ENCODE results near the gene PTPN7. TPM values are rescaled to one million over a fixed set of nuclear protein-coding genes. Genes with fewer than 3 reads are reported as not detected.

The PTPN7 gene
- total and polyA plus RNA-seq, 4 donors = 0.75 to 7.0 (median 1.7) TPM

DNA sequence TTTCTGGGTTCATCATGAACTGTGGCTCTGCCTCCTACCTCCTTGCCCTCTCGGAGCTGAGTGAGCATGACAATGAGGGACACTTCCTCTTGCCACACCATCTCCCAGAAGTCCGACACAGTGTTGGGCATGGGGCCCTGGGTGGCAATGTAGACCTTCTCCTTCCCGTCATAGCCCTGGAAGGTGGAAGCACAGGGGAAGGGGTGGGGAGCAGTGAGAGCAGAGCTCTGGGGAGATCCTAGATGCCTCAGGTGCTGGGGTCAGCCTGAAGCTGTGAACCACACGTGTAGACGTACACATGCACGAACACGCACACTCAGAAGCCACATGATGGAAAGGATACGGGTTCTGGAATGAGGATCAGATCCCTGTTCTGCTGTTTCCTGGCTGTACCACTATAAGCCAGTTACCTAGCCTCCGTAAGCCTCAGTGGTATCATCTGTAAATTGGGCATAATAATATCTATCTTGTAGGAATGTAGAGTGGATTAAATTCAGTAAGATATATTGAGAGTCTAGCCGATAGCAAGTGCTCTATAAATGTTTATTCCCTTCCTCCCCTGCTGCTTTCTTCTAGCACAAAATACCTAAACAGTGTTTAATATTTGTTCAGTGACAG, 6.1 kb downstream of the PTPN7 start:
- WGBS = 93% methylated on average over 10 of the region's 10 CpGs
- no peak overlapping the region for H3K4me3 ChIP-seq (ENCODE audit: low read depth in 1 of 3, low read length in 3 of 3)
- no peak overlapping the region for H3K9ac ChIP-seq (ENCODE audit: low read depth in 1 of 2, low read length in 2 of 2)
- TF ChIP-seq, protein P1, sequence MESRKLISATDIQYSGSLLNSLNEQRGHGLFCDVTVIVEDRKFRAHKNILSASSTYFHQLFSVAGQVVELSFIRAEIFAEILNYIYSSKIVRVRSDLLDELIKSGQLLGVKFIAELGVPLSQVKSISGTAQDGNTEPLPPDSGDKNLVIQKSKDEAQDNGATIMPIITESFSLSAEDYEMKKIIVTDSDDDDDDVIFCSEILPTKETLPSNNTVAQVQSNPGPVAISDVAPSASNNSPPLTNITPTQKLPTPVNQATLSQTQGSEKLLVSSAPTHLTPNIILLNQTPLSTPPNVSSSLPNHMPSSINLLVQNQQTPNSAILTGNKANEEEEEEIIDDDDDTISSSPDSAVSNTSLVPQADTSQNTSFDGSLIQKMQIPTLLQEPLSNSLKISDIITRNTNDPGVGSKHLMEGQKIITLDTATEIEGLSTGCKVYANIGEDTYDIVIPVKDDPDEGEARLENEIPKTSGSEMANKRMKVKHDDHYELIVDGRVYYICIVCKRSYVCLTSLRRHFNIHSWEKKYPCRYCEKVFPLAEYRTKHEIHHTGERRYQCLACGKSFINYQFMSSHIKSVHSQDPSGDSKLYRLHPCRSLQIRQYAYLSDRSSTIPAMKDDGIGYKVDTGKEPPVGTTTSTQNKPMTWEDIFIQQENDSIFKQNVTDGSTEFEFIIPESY (IDR thresholded peaks at IDR 0.05) = no peak
- H3K36me3 ChIP-seq (ENCODE audit: control insufficient read depth in 4 of 4, insufficient read depth in 3 of 4, low read depth in 1 of 4, low read length in 3 of 4) = no peaks in the 10 kb centered on the region
- H3K9me3 ChIP-seq (ENCODE audit: control insufficient read depth in 4 of 4, low read length in 3 of 4) = no peaks in the 10 kb centered on the region
- H3K27ac ChIP-seq (ENCODE audit: low read depth in 1 of 2, low read length in 2 of 2) = no peak overlapping the region
- no peaks in the 10 kb centered on the region for H3K27me3 ChIP-seq (ENCODE audit: control insufficient read depth in 4 of 4, insufficient read depth in 4 of 4, low read length in 3 of 4)
- no peak for DNase-seq (ENCODE audit: low spot score)
- H3K4me1 ChIP-seq (ENCODE audit: control insufficient read depth in 4 of 4, insufficient read depth in 4 of 4, low read length in 3 of 4) = peaks cover 0 to 7% (median under 1%) of the 10 kb centered on the region in 4 donors

DNA sequence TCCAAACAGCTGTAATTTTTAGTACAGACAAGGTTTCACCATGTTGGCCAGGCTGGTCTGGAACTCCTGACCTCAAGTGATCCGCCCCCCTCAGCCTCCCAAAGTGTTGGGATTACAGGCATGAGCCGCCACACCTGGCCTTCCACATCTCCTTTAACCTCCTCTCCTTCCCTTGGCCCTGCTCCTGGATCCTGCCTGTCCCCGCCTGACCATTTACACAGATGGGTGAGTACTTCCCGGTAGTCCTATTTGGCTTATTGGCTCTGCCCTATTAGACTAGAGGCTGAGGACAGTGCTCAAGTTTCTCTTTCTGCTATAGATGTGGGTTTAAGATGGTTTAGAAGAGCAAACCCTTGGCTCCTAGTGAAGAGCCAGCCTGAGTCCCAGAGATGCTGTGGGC, 7.1 kb downstream of the PTPN7 start:
- H3K4me1 ChIP-seq (ENCODE audit: control insufficient read depth in 4 of 4, insufficient read depth in 4 of 4, low read length in 3 of 4) = peaks cover 0 to 7% (median under 1%) of the 10 kb centered on the region in 4 donors
- H3K9me3 ChIP-seq (ENCODE audit: control insufficient read depth in 4 of 4, low read length in 3 of 4) = no peaks in the 10 kb centered on the region
- no peaks in the 10 kb centered on the region for H3K36me3 ChIP-seq (ENCODE audit: control insufficient read depth in 4 of 4, insufficient read depth in 3 of 4, low read depth in 1 of 4, low read length in 3 of 4)
- H3K9ac ChIP-seq (ENCODE audit: low read depth in 1 of 2, low read length in 2 of 2) = no peak overlapping the region
- TF ChIP-seq TAF1 (conservative IDR thresholded peaks at IDR 0.05) (no peak), FOXA2 (IDR thresholded peaks at IDR 0.05) (no peak), FOXA1 (IDR thresholded peaks at IDR 0.05) (no peak), JUND (IDR thresholded peaks at IDR 0.05) (no peak), RXRA (IDR thresholded peaks at IDR 0.05) (no peak), HNF4A (conservative IDR thresholded peaks at IDR 0.05) (no peak), YY1 (IDR thresholded peaks at IDR 0.05) (no peak), HNF4G (IDR thresholded peaks at IDR 0.05) (no peak), EGR1 (IDR thresholded peaks at IDR 0.05; ENCODE audit: low read depth in 2 of 2) (no peak), GABPA (IDR thresholded peaks at IDR 0.05 in 1 of 2, conservative IDR thresholded peaks at IDR 0.05 in 1 of 2) (no peak), NR2F2 (IDR thresholded peaks at IDR 0.05) (no peak), SP1 (IDR thresholded peaks at IDR 0.05) (no peak)
- TF ChIP-seq, protein P1 (IDR thresholded peaks at IDR 0.05) = no peak
- TF ChIP-seq, protein P2, sequence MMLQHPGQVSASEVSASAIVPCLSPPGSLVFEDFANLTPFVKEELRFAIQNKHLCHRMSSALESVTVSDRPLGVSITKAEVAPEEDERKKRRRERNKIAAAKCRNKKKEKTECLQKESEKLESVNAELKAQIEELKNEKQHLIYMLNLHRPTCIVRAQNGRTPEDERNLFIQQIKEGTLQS (IDR thresholded peaks at IDR 0.05) = no peak
- TF ChIP-seq, protein P3, sequence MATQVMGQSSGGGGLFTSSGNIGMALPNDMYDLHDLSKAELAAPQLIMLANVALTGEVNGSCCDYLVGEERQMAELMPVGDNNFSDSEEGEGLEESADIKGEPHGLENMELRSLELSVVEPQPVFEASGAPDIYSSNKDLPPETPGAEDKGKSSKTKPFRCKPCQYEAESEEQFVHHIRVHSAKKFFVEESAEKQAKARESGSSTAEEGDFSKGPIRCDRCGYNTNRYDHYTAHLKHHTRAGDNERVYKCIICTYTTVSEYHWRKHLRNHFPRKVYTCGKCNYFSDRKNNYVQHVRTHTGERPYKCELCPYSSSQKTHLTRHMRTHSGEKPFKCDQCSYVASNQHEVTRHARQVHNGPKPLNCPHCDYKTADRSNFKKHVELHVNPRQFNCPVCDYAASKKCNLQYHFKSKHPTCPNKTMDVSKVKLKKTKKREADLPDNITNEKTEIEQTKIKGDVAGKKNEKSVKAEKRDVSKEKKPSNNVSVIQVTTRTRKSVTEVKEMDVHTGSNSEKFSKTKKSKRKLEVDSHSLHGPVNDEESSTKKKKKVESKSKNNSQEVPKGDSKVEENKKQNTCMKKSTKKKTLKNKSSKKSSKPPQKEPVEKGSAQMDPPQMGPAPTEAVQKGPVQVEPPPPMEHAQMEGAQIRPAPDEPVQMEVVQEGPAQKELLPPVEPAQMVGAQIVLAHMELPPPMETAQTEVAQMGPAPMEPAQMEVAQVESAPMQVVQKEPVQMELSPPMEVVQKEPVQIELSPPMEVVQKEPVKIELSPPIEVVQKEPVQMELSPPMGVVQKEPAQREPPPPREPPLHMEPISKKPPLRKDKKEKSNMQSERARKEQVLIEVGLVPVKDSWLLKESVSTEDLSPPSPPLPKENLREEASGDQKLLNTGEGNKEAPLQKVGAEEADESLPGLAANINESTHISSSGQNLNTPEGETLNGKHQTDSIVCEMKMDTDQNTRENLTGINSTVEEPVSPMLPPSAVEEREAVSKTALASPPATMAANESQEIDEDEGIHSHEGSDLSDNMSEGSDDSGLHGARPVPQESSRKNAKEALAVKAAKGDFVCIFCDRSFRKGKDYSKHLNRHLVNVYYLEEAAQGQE (IDR thresholded peaks at IDR 0.05) = no peak
- TF ChIP-seq, protein P4, sequence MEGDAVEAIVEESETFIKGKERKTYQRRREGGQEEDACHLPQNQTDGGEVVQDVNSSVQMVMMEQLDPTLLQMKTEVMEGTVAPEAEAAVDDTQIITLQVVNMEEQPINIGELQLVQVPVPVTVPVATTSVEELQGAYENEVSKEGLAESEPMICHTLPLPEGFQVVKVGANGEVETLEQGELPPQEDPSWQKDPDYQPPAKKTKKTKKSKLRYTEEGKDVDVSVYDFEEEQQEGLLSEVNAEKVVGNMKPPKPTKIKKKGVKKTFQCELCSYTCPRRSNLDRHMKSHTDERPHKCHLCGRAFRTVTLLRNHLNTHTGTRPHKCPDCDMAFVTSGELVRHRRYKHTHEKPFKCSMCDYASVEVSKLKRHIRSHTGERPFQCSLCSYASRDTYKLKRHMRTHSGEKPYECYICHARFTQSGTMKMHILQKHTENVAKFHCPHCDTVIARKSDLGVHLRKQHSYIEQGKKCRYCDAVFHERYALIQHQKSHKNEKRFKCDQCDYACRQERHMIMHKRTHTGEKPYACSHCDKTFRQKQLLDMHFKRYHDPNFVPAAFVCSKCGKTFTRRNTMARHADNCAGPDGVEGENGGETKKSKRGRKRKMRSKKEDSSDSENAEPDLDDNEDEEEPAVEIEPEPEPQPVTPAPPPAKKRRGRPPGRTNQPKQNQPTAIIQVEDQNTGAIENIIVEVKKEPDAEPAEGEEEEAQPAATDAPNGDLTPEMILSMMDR (IDR thresholded peaks at IDR 0.05; ENCODE audit: low read depth, low read length, missing input control) = no peak
- TF ChIP-seq, protein P5, sequence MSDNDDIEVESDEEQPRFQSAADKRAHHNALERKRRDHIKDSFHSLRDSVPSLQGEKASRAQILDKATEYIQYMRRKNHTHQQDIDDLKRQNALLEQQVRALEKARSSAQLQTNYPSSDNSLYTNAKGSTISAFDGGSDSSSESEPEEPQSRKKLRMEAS (IDR thresholded peaks at IDR 0.05) = no peak
- no peak for DNase-seq (ENCODE audit: low spot score)
- no peaks in the 10 kb centered on the region for H3K27me3 ChIP-seq (ENCODE audit: control insufficient read depth in 4 of 4, insufficient read depth in 4 of 4, low read length in 3 of 4)
- H3K4me3 ChIP-seq (ENCODE audit: low read depth in 1 of 3, low read length in 3 of 3) = no peak overlapping the region
- 95% methylated on average over 4 of the region's 4 CpGs for WGBS
- no peak overlapping the region for H3K27ac ChIP-seq (ENCODE audit: low read depth in 1 of 2, low read length in 2 of 2)

Data from liver (tissue), 9 donors.